GM12878 (cell line): ENCODE measurements around the gene TBXA2R. TPM values are rescaled to one million over a fixed set of nuclear protein-coding genes. Genes with fewer than 3 reads are reported as not detected.

Experiments
- BHLHE40 ChIP-seq, 2 experiments: fragments of 450-650 bp in 1 of 2; IDR thresholded peaks; 2 replicates each; pipeline ENCODE4 v1.6.1; 2011 to 2017; ENCODE audit warnings: low read depth in 2 of 2, borderline replicate concordance in 1 of 2, improper control_type of control experiment in 1 of 2, low read length in 1 of 2, mild to moderate bottlenecking in 1 of 2
- BMI1 ChIP-seq: fragments of 450-650 bp; IDR thresholded peaks from 2 replicates; pipeline ENCODE4 v1.6.1; 2016; ENCODE audit warnings: mild to moderate bottlenecking, moderate library complexity, borderline replicate concordance
- CBX3 ChIP-seq: fragments of 200-600 bp; sonication (generic); IDR thresholded peaks from 2 replicates; pipeline ENCODE4 v1.6.1; 2016; ENCODE audit warnings: low read depth, borderline replicate concordance
- DPF2 ChIP-seq: fragments of 450-650 bp; IDR thresholded peaks from 2 replicates; pipeline ENCODE4 v1.6.1; 2017; ENCODE audit warnings: mild to moderate bottlenecking
- EED ChIP-seq: sonication (generic); IDR thresholded peaks from 2 replicates; pipeline ENCODE4 v1.6.1; 2016; ENCODE audit warnings: antibody characterized with exemption, low read depth
- EGR1 ChIP-seq, 2 experiments: IDR thresholded peaks; 1 replicate in 1 of 2; 2 replicates in 1 of 2; pipeline ENCODE4 v1.6.1; 2011 to 2012; ENCODE audit warnings: low read depth in 2 of 2, low read length in 2 of 2, borderline replicate concordance in 1 of 2, mild to moderate bottlenecking in 1 of 2, moderate library complexity in 1 of 2
- ESRRA ChIP-seq: IDR thresholded peaks from 2 replicates; pipeline ENCODE4 v1.6.1; 2012; ENCODE audit warnings: mild to moderate bottlenecking, low read length, improper control_type of control experiment
- FOXK2 ChIP-seq: fragments of 450-650 bp; IDR thresholded peaks from 2 replicates; pipeline ENCODE4 v1.6.1; 2017; ENCODE audit warnings: mild to moderate bottlenecking, moderate library complexity
- LARP7 ChIP-seq: fragments of 450-650 bp; IDR thresholded peaks from 2 replicates; pipeline ENCODE4 v1.6.1; 2017; ENCODE audit warnings: mild to moderate bottlenecking
- NR2C1 ChIP-seq: fragments of 450-650 bp; IDR thresholded peaks from 2 replicates; pipeline ENCODE4 v1.6.1; 2017; ENCODE audit warnings: antibody characterized with exemption, mild to moderate bottlenecking, moderate library complexity
- NR2F1 ChIP-seq: fragments of 450-650 bp; conservative IDR thresholded peaks from 2 replicates; pipeline ENCODE4 v1.6.1; 2017; ENCODE audit warnings: mild to moderate bottlenecking
- POLR2AphosphoS5 ChIP-seq: IDR thresholded peaks from 2 replicates; pipeline ENCODE4 v1.6.1; 2011; ENCODE audit warnings: mild to moderate bottlenecking, low read length, inconsistent platforms
- SREBF2 ChIP-seq: IDR thresholded peaks from 2 replicates; pipeline ENCODE4 v1.6.1; 2012; ENCODE audit warnings: mild to moderate bottlenecking, low read length
- SUPT20H ChIP-seq: IDR thresholded peaks from 2 replicates; pipeline ENCODE4 v1.6.1; 2011; ENCODE audit warnings: low read depth, mild to moderate bottlenecking, low read length, moderate library complexity, borderline replicate concordance; ENCODE audit not compliant: control insufficient read depth
- WRNIP1 ChIP-seq: IDR thresholded peaks from 2 replicates; pipeline ENCODE4 v1.6.1; 2011; ENCODE audit warnings: low read depth, low read length, improper control_type of control experiment, borderline replicate concordance
- ZNF207 ChIP-seq: fragments of 450-650 bp; IDR thresholded peaks from 2 replicates; pipeline ENCODE4 v1.6.1; 2014; ENCODE audit warnings: antibody characterized with exemption, mild to moderate bottlenecking, borderline replicate concordance
- ZNF217 ChIP-seq: fragments of 450-650 bp; IDR thresholded peaks from 2 replicates; pipeline ENCODE4 v1.6.1; 2017; ENCODE audit warnings: antibody characterized with exemption, mild to moderate bottlenecking
- ZNF274 ChIP-seq: IDR thresholded peaks from one replicate; pipeline ENCODE4 v1.8.0; 2011; ENCODE audit not compliant: insufficient read length, insufficient read depth
- polyA plus RNA-seq, 11 experiments: library from polyadenylated mRNA; depleted of rRNA in 4 of 11; unstranded in 6 of 11; stranded (reverse) in 5 of 11; fragments of >200 nt; fragmentation: Nextera tagmentation in 4 of 11; fragmentation: Illumina TruSeq in 1 of 11; extraction: Ambion mirVana in 4 of 11; extraction: Trizol in 1 of 11; gene quantifications; 1 replicate in 1 of 11; 2 replicates in 10 of 11; pipeline versions ENCODE4 v1.2.1 to v1.2.3, GENCODE V29; 2011 to 2016; ENCODE audit warnings: inconsistent platforms in 2 of 11, missing spikeins in 2 of 11, low read depth in 1 of 11
- total RNA-seq, 4 experiments: library from RNA; depleted of rRNA in 3 of 4; stranded (reverse); fragments of >200 nt in 3 of 4; fragmentation: Illumina TruSeq in 1 of 4; extraction: Trizol in 1 of 4; gene quantifications; 2 replicates each; pipeline versions ENCODE4 v1.2.1 to v1.2.3, GENCODE V29; 2013 to 2021
- TF ChIP-seq, protein P1 (sequence below): fragments of 450-650 bp; formaldehyde crosslinking; IDR thresholded peaks from 2 replicates; pipeline ENCODE4 v1.4.0; 2022; ENCODE audit warnings: mild to moderate bottlenecking, moderate library complexity
- TF ChIP-seq, protein P2 (sequence below): fragments of 450-650 bp; IDR thresholded peaks from 2 replicates; pipeline ENCODE4 v1.6.1; 2018; ENCODE audit warnings: borderline replicate concordance, mild to moderate bottlenecking; ENCODE audit not compliant: partially characterized antibody
- TF ChIP-seq, protein P3 (sequence below): fragments of 450-650 bp; IDR thresholded peaks from 2 replicates; pipeline ENCODE4 v1.6.1; 2017; ENCODE audit warnings: mild to moderate bottlenecking
- TF ChIP-seq, protein P4 (sequence below), 3 experiments: IDR thresholded peaks in 2 of 3; conservative IDR thresholded peaks in 1 of 3; 2 replicates each; pipeline ENCODE4 v1.5.1; 2011; ENCODE audit warnings: low read depth in 3 of 3, low read length in 3 of 3, mild to moderate bottlenecking in 3 of 3, control low read depth in 2 of 3, moderate library complexity in 2 of 3, inconsistent platforms in 1 of 3, mixed read lengths in 1 of 3; ENCODE audit not compliant: control insufficient read depth in 2 of 3, insufficient read depth in 1 of 3; ENCODE audit errors: extremely low read depth in 1 of 3

TBXA2R gene
- total and polyA plus RNA-seq, 10 of the 15 experiments (the other 5 are each of a cell fraction or from before 2014, with no cell fraction given), result 0.03 TPM; not detected in 8

GRCh38 chr19:3556978-3557460 lies 49.7 kb downstream of the TBXA2R start (continued):
- TF ChIP-seq NR2F1, result peak; percentile 68; the same call in 1 of the 2 replicates
- TF ChIP-seq, protein P1, sequence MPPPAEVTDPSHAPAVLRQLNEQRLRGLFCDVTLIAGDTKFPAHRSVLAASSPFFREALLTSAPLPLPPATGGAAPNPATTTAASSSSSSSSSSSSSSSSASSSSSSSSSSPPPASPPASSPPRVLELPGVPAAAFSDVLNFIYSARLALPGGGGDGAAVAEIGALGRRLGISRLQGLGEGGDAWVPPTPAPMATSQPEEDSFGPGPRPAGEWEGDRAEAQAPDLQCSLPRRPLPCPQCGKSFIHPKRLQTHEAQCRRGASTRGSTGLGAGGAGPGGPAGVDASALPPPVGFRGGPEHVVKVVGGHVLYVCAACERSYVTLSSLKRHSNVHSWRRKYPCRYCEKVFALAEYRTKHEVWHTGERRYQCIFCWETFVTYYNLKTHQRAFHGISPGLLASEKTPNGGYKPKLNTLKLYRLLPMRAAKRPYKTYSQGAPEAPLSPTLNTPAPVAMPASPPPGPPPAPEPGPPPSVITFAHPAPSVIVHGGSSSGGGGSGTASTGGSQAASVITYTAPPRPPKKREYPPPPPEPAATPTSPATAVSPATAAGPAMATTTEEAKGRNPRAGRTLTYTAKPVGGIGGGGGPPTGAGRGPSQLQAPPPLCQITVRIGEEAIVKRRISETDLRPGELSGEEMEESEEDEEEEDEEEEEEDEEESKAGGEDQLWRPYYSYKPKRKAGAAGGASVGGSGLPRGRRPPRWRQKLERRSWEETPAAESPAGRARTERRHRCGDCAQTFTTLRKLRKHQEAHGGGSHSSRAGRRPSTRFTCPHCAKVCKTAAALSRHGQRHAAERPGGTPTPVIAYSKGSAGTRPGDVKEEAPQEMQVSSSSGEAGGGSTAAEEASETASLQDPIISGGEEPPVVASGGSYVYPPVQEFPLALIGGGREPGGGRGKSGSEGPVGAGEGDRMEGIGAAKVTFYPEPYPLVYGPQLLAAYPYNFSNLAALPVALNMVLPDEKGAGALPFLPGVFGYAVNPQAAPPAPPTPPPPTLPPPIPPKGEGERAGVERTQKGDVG (CRISPR knock-in tag), result no peak
- TF ChIP-seq NR2C1, result no peak
- no peak for TF ChIP-seq BHLHE40 (IDR thresholded peaks at IDR 0.05; ENCODE audit: borderline replicate concordance in 1 of 2, low read depth in 2 of 2, low read length in 1 of 2)
- TF ChIP-seq, protein P2, sequence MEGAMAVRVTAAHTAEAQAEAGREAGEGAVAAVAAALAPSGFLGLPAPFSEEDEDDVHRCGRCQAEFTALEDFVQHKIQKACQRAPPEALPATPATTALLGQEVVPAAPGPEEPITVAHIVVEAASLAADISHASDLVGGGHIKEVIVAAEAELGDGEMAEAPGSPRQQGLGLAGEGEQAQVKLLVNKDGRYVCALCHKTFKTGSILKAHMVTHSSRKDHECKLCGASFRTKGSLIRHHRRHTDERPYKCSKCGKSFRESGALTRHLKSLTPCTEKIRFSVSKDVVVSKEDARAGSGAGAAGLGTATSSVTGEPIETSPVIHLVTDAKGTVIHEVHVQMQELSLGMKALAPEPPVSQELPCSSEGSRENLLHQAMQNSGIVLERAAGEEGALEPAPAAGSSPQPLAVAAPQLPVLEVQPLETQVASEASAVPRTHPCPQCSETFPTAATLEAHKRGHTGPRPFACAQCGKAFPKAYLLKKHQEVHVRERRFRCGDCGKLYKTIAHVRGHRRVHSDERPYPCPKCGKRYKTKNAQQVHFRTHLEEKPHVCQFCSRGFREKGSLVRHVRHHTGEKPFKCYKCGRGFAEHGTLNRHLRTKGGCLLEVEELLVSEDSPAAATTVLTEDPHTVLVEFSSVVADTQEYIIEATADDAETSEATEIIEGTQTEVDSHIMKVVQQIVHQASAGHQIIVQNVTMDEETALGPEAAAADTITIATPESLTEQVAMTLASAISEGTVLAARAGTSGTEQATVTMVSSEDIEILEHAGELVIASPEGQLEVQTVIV, result no peak
- 0 out of 2 replicates have a peak, but pooled peaks have one; percentile 12 for TF ChIP-seq DPF2
- no peak for TF ChIP-seq BMI1
- TF ChIP-seq ZNF274, result no peak
- no peak for TF ChIP-seq FOXK2
- no peak for TF ChIP-seq ESRRA
- TF ChIP-seq POLR2AphosphoS5, result no peak
- no peak for TF ChIP-seq SUPT20H
- TF ChIP-seq, protein P3, sequence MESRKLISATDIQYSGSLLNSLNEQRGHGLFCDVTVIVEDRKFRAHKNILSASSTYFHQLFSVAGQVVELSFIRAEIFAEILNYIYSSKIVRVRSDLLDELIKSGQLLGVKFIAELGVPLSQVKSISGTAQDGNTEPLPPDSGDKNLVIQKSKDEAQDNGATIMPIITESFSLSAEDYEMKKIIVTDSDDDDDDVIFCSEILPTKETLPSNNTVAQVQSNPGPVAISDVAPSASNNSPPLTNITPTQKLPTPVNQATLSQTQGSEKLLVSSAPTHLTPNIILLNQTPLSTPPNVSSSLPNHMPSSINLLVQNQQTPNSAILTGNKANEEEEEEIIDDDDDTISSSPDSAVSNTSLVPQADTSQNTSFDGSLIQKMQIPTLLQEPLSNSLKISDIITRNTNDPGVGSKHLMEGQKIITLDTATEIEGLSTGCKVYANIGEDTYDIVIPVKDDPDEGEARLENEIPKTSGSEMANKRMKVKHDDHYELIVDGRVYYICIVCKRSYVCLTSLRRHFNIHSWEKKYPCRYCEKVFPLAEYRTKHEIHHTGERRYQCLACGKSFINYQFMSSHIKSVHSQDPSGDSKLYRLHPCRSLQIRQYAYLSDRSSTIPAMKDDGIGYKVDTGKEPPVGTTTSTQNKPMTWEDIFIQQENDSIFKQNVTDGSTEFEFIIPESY, result no peak
- TF ChIP-seq CBX3, result no peak
- TF ChIP-seq EED, result no peak
- TF ChIP-seq ZNF207, result no peak
- peak; percentile 50; the same call in 1 of the 2 replicates for TF ChIP-seq LARP7
- no peak for TF ChIP-seq SREBF2
- TF ChIP-seq EGR1 (IDR thresholded peaks at IDR 0.05; ENCODE audit: borderline replicate concordance in 1 of 2, low read depth in 2 of 2, low read length in 2 of 2), result 0 out of 3 replicates have a peak, but pooled peaks of 1 of the 2 experiments have one; percentile 3
- TF ChIP-seq ZNF217, result peak; percentile 60; the same call in 1 of the 2 replicates
- TF ChIP-seq, protein P4, sequence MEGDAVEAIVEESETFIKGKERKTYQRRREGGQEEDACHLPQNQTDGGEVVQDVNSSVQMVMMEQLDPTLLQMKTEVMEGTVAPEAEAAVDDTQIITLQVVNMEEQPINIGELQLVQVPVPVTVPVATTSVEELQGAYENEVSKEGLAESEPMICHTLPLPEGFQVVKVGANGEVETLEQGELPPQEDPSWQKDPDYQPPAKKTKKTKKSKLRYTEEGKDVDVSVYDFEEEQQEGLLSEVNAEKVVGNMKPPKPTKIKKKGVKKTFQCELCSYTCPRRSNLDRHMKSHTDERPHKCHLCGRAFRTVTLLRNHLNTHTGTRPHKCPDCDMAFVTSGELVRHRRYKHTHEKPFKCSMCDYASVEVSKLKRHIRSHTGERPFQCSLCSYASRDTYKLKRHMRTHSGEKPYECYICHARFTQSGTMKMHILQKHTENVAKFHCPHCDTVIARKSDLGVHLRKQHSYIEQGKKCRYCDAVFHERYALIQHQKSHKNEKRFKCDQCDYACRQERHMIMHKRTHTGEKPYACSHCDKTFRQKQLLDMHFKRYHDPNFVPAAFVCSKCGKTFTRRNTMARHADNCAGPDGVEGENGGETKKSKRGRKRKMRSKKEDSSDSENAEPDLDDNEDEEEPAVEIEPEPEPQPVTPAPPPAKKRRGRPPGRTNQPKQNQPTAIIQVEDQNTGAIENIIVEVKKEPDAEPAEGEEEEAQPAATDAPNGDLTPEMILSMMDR (IDR thresholded peaks at IDR 0.05 in 2 of 3, conservative IDR thresholded peaks at IDR 0.05 in 1 of 3; ENCODE audit: control insufficient read depth in 2 of 3, extremely low read depth in 1 of 3, insufficient read depth in 1 of 3, low read depth in 3 of 3, low read length in 3 of 3), result peak in 1 of 3 experiments; percentile 6; a peak in 1 of 6 replicates
- TF ChIP-seq WRNIP1, result no peak
